K562 (cell line): ENCODE data around the gene SDS. TPM values are rescaled to one million over a fixed set of nuclear protein-coding genes. Genes with fewer than 3 reads are reported as not detected.
A peak's percentile ranks its signal among the peaks of the same experiment; 100 is the strongest.

Experiments
- CC2D1A ChIP-seq: fragments of 450-650 bp; IDR thresholded peaks from 2 replicates; pipeline ENCODE4 v1.6.1; 2017; ENCODE audit warnings: mild to moderate bottlenecking
- E2F6 ChIP-seq, 2 experiments: IDR thresholded peaks; 2 replicates each; pipeline ENCODE4 v1.6.1; 2011; ENCODE audit warnings: borderline replicate concordance in 1 of 2, control low read depth in 1 of 2, low read depth in 1 of 2, low read length in 1 of 2, mild to moderate bottlenecking in 1 of 2, mixed read lengths in 1 of 2, moderate library complexity in 1 of 2; ENCODE audit not compliant: insufficient read depth in 1 of 2, insufficient read length in 1 of 2, poor library complexity in 1 of 2, severe bottlenecking in 1 of 2; ENCODE audit errors: extremely low read depth in 1 of 2
- EP400 ChIP-seq: fragments of 450-650 bp; IDR thresholded peaks from 2 replicates; pipeline ENCODE4 v1.6.1; 2017; ENCODE audit warnings: antibody characterized with exemption, mild to moderate bottlenecking, moderate library complexity
- ETV6 ChIP-seq, 3 experiments: fragments of 150-350 bp in 1 of 3; sonication (generic) in 1 of 3; formaldehyde crosslinking in 1 of 3; IDR thresholded peaks; 2 replicates each; pipeline versions ENCODE4 v1.6.1 to v1.8.0; 2014 to 2022; ENCODE audit warnings: borderline replicate concordance in 2 of 3, low read depth in 2 of 3, antibody characterized with exemption in 1 of 3, low read length in 1 of 3, mild to moderate bottlenecking in 1 of 3, missing genetic modification reagents in 1 of 3
- FOSL1 ChIP-seq: fragments of 200-800 bp; sonication (Bioruptor generic); conservative IDR thresholded peaks from 2 replicates; pipeline ENCODE4 v1.6.1; 2016; ENCODE audit warnings: missing genetic modification characterization, missing compliant biosample characterization
- FOXK2 ChIP-seq, 2 experiments: fragments of 450-650 bp; IDR thresholded peaks in 1 of 2; conservative IDR thresholded peaks in 1 of 2; 2 replicates each; pipeline ENCODE4 v1.6.1; 2016; ENCODE audit warnings: low read depth in 2 of 2, mild to moderate bottlenecking in 1 of 2
- GTF2A2 ChIP-seq: IDR thresholded peaks from 2 replicates; pipeline ENCODE4 v1.6.1; 2016; ENCODE audit warnings: mild to moderate bottlenecking, missing genetic modification characterization, missing compliant biosample characterization
- KDM4B ChIP-seq, 2 experiments: fragments of 450-650 bp in 1 of 2; sonication (generic) in 1 of 2; IDR thresholded peaks; 2 replicates each; pipeline ENCODE4 v1.6.1; 2016 to 2017; ENCODE audit warnings: borderline replicate concordance in 2 of 2, antibody characterized with exemption in 1 of 2, low read depth in 1 of 2, mild to moderate bottlenecking in 1 of 2
- KDM5B ChIP-seq: fragments of 200-600 bp; sonication (generic); IDR thresholded peaks from 2 replicates; pipeline ENCODE4 v1.6.1; 2012; ENCODE audit warnings: low read depth, mild to moderate bottlenecking, moderate library complexity, low read length, control low read depth, inconsistent platforms; ENCODE audit not compliant: insufficient replicate concordance
- LEF1 ChIP-seq: fragments of 450-650 bp; IDR thresholded peaks from 2 replicates; pipeline ENCODE4 v1.6.1; 2016; ENCODE audit warnings: mild to moderate bottlenecking
- MCM7 ChIP-seq, 2 experiments: fragments of 450-650 bp; IDR thresholded peaks; 2 replicates each; pipeline ENCODE4 v1.6.1; 2016 to 2018
- MLLT1 ChIP-seq, 2 experiments: fragments of 450-650 bp; IDR thresholded peaks; 2 replicates each; pipeline ENCODE4 v1.6.1; 2016
- MTA2 ChIP-seq: fragments of 450-650 bp; IDR thresholded peaks from 2 replicates; pipeline ENCODE4 v1.6.1; 2016; ENCODE audit warnings: low read depth
- SMAD4 ChIP-seq: fragments of 250-450 bp; sonication (Bioruptor Pico); conservative IDR thresholded peaks from 2 replicates; pipeline ENCODE4 v1.8.0; 2021; ENCODE audit warnings: inconsistent platforms, mild to moderate bottlenecking, moderate library complexity
- SMARCA5 ChIP-seq: fragments of 450-650 bp; IDR thresholded peaks from 2 replicates; pipeline ENCODE4 v1.6.1; 2016
- SP1 ChIP-seq: sonication (generic); formaldehyde crosslinking; IDR thresholded peaks from 2 replicates; pipeline ENCODE4 v1.8.1; 2022; ENCODE audit warnings: mild to moderate bottlenecking, missing genetic modification reagents
- STAT5B ChIP-seq: fragments of 250-450 bp; sonication (Bioruptor Pico); IDR thresholded peaks from 2 replicates; pipeline ENCODE4 v1.8.0; 2021; ENCODE audit warnings: mild to moderate bottlenecking, inconsistent platforms
- TAF15 ChIP-seq: fragments of 200-400 bp; formaldehyde crosslinking; IDR thresholded peaks from 2 replicates; pipeline ENCODE4 v1.6.1; 2017; ENCODE audit warnings: mild to moderate bottlenecking, low read depth, low read length, moderate library complexity
- TEAD1 ChIP-seq, 2 experiments: fragments of 450-650 bp in 1 of 2; sonication (generic) in 1 of 2; formaldehyde crosslinking; IDR thresholded peaks; 2 replicates each; pipeline versions ENCODE4 v1.4.0 to v1.8.0; 2020 to 2022; ENCODE audit warnings: mild to moderate bottlenecking in 2 of 2, missing genetic modification reagents in 1 of 2
- YY1 ChIP-seq, 3 experiments: IDR thresholded peaks; 2 replicates each; pipeline ENCODE4 v1.6.1; 2011; ENCODE audit warnings: low read length in 2 of 3, mild to moderate bottlenecking in 2 of 3, moderate library complexity in 2 of 3, borderline replicate concordance in 1 of 3, control low read depth in 1 of 3, low read depth in 1 of 3; ENCODE audit not compliant: insufficient read depth in 3 of 3, insufficient replicate concordance in 2 of 3, control insufficient read depth in 1 of 3, insufficient read length in 1 of 3; ENCODE audit errors: extremely low read depth in 1 of 3
- ZNF586 ChIP-seq: fragments of 450-650 bp; formaldehyde crosslinking; conservative IDR thresholded peaks from 2 replicates; pipeline ENCODE4 v1.4.0; 2020; ENCODE audit warnings: mild to moderate bottlenecking, moderate library complexity
- polyA plus RNA-seq, 8 experiments: library from polyadenylated mRNA; depleted of rRNA in 4 of 8; stranded (reverse) in 5 of 8; unstranded in 3 of 8; fragments of >200 nt; fragmentation: Nextera tagmentation in 2 of 8; fragmentation: Illumina TruSeq in 1 of 8; extraction: Ambion mirVana in 2 of 8; extraction: Trizol in 1 of 8; gene quantifications; 2 replicates each; pipeline versions ENCODE4 v1.2.1 to v1.2.3, GENCODE V29; 2011 to 2014; ENCODE audit warnings: inconsistent platforms in 1 of 8, missing spikeins in 1 of 8
- total RNA-seq, 7 experiments: library from RNA; depleted of rRNA in 6 of 7; stranded (reverse); fragments of >200 nt in 6 of 7; fragmentation: Illumina TruSeq in 2 of 7; extraction: Trizol in 2 of 7; gene quantifications; 2 replicates each; pipeline versions ENCODE4 v1.2.1 to v1.2.3, GENCODE V29; 2011 to 2021; ENCODE audit warnings: low replicate concordance in 1 of 7
- TF ChIP-seq, protein P1 (sequence below), 2 experiments: fragments of 200-800 bp in 1 of 2; sonication (Bioruptor generic) in 1 of 2; sonication (generic) in 1 of 2; formaldehyde crosslinking in 1 of 2; IDR thresholded peaks in 1 of 2; conservative IDR thresholded peaks in 1 of 2; 2 replicates each; pipeline versions ENCODE4 v1.5.0 to v1.6.1; 2016 to 2020; ENCODE audit warnings: missing compliant biosample characterization in 1 of 2, missing genetic modification characterization in 1 of 2, missing genetic modification reagents in 1 of 2

The SDS gene
- total and polyA plus RNA-seq, 9 of the 15 experiments (the other 6 are each of a cell fraction or from before 2014, with no cell fraction given), result 0.07 to 1.1 (median 0.12) TPM; not detected in 1

DNA sequence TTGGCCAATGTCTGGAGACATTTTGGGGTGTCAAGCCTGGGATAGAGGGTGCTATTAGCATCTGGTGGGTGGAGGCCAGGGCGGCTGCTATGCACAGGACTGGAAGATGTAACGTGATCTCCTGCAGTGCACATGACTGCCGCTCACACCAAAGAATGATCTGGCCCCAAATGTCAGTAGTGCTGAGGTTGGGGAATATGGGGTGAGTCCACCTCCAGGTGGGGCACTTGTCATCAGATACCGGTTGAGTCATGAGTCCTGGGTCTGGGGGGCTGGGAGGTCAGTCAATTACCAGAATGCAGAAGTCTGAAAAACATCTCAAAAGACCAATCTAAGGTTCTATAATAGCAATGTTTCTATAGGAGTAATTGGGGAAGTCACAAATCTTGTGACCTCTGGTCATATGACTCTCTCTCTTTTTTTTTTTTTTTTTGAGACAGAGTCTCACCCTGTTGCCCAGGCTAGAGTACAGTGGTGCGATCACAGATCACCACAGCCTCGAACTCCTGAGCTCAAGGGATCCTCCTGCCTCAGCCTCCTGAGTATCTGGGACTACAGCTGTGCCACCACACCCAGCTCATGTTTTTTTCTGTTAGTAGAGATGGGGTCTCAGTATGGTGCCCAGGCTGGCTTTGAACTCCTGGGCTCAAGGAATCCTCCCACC is 12.5 kb upstream of the SDS start (continued):
- TF ChIP-seq ETV6 (IDR thresholded peaks at IDR 0.05; ENCODE audit: borderline replicate concordance in 1 of 2, low read depth in 2 of 2, low read length in 1 of 2) (no peak), ETV6 (CRISPR knock-in tag; IDR thresholded peaks at IDR 0.05; ENCODE audit: borderline replicate concordance) (no peak), FOXK2 (conservative IDR thresholded peaks at IDR 0.05 in 1 of 2, IDR thresholded peaks at IDR 0.05 in 1 of 2; ENCODE audit: low read depth in 2 of 2) (peak; percentile 39 to 60; a peak in 1 of 4 replicates), TAF15 (no peak), SMAD4 (CRISPR knock-in tag) (0 out of 2 replicates have a peak, but pooled peaks have one; percentile 45), SMARCA5 (peak; percentile 62; the same call in 1 of the 2 replicates), EP400 (no peak), FOSL1 (peak; percentile 85), STAT5B (CRISPR knock-in tag) (no peak), CC2D1A (no peak), TEAD1 (CRISPR knock-in tag; IDR thresholded peaks at IDR 0.05) (no peak), KDM4B (IDR thresholded peaks at IDR 0.05; ENCODE audit: borderline replicate concordance in 2 of 2, low read depth in 1 of 2) (no peak), GTF2A2 (tag) (no peak), MLLT1 (IDR thresholded peaks at IDR 0.05) (peak in 1 of 2 experiments; percentile 88; a peak in 1 of 4 replicates), YY1 (IDR thresholded peaks at IDR 0.05; ENCODE audit: borderline replicate concordance in 1 of 3, control insufficient read depth in 1 of 3, extremely low read depth in 1 of 3, insufficient read depth in 3 of 3, insufficient read length in 1 of 3, insufficient replicate concordance in 2 of 3, low read depth in 1 of 3, low read length in 2 of 3) (no peak), SP1 (CRISPR knock-in tag) (no peak; the same call in 1 of the 2 replicates), ZNF586 (no peak), MCM7 (IDR thresholded peaks at IDR 0.05) (no peak), KDM5B (no peak), LEF1 (peak; percentile 40; the same call in 1 of the 2 replicates), MTA2 (no peak), E2F6 (IDR thresholded peaks at IDR 0.05; ENCODE audit: borderline replicate concordance in 1 of 2, extremely low read depth in 1 of 2, insufficient read depth in 1 of 2, insufficient read length in 1 of 2, low read depth in 1 of 2, low read length in 1 of 2, poor library complexity in 1 of 2, severe bottlenecking in 1 of 2) (peak in 1 of 2 experiments; percentile 34)
- TF ChIP-seq, protein P1, sequence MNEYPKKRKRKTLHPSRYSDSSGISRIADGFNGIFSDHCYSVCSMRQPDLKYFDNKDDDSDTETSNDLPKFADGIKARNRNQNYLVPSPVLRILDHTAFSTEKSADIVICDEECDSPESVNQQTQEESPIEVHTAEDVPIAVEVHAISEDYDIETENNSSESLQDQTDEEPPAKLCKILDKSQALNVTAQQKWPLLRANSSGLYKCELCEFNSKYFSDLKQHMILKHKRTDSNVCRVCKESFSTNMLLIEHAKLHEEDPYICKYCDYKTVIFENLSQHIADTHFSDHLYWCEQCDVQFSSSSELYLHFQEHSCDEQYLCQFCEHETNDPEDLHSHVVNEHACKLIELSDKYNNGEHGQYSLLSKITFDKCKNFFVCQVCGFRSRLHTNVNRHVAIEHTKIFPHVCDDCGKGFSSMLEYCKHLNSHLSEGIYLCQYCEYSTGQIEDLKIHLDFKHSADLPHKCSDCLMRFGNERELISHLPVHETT (CRISPR knock-in tag; conservative IDR thresholded peaks at IDR 0.05 in 1 of 2, IDR thresholded peaks at IDR 0.05 in 1 of 2), result peak in 1 of 2 experiments; percentile 64; a peak in 2 of 4 replicates
